ENCODE data around the gene NFKBIA.

DNA sequence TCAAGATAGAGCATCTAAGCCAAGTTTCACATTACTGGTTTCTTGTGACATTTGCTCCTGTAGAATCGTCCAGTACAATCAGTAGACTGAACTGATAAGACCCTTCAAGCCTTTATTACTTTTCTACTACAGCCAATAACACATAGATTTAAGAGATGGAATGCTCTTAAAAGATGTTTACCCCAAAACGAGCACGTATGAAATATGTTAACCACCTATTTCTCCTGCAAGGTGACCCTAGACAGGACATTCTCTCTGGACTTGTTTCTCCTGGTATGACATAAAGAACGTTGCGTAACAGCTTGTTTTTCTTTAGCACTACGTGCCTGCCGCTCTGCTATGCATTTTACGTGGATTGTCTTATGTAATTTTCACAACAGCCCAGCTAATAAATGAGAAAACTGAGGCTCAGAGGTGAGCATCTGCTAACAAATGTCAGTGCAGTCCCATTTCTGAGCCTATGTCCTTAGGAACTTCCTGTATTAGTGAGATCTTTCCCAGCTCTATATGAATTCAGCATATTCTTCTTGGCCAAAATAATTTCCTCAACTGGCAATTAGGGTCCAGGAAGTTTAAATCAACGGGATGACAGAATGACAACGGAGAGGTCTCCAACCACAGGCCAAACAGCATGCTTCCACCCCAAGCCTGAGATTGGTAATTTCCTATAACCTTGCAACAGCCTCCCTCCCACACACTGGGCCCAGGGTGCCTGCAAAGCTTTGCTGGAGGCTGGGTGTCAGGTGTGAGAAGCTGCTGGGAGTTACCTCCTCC, 3.7 kb downstream of the NFKBIA start:
- TF ChIP-seq, protein P1, sequence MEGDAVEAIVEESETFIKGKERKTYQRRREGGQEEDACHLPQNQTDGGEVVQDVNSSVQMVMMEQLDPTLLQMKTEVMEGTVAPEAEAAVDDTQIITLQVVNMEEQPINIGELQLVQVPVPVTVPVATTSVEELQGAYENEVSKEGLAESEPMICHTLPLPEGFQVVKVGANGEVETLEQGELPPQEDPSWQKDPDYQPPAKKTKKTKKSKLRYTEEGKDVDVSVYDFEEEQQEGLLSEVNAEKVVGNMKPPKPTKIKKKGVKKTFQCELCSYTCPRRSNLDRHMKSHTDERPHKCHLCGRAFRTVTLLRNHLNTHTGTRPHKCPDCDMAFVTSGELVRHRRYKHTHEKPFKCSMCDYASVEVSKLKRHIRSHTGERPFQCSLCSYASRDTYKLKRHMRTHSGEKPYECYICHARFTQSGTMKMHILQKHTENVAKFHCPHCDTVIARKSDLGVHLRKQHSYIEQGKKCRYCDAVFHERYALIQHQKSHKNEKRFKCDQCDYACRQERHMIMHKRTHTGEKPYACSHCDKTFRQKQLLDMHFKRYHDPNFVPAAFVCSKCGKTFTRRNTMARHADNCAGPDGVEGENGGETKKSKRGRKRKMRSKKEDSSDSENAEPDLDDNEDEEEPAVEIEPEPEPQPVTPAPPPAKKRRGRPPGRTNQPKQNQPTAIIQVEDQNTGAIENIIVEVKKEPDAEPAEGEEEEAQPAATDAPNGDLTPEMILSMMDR (IDR thresholded peaks at IDR 0.05): no peak
- no peak for TF ChIP-seq POLR2A (IDR thresholded peaks at IDR 0.05)

All from heart left ventricle (tissue), 13 donors.